Vagina (tissue), 2 donors: ENCODE data around the gene PRKCB. TPM values are rescaled to one million over a fixed set of nuclear protein-coding genes. Genes with fewer than 3 reads are reported as not detected.

Source experiments
- DNase-seq, 2 donors: peaks; one replicate each; pipeline ENCODE4 v3.0.0-alpha.2; 2017; ENCODE audit errors: extremely low spot score in 2 of 2
- H3K27ac ChIP-seq: fragments of 200-600 bp; sonication (generic); one replicate; pipeline ENCODE4 v1.5.1; 2019
- H3K27me3 ChIP-seq: fragments of 200-600 bp; sonication (generic); one replicate; pipeline ENCODE4 v1.5.1; 2019
- H3K36me3 ChIP-seq, 2 donors: fragments of 200-600 bp; sonication (generic); one replicate each; pipeline ENCODE4 v1.5.1; 2017 to 2019
- H3K4me1 ChIP-seq: fragments of 200-600 bp; sonication (generic); one replicate; pipeline ENCODE4 v1.5.1; 2019
- H3K4me3 ChIP-seq, 2 donors: fragments of 200-600 bp; sonication (generic); 1 replicate in 1 of 2; 2 replicates in 1 of 2; pipeline ENCODE4 v1.5.1; 2016 to 2019
- H3K9me3 ChIP-seq: fragments of 200-600 bp; sonication (generic); one replicate; pipeline ENCODE4 v1.5.1; 2019
- POLR2A ChIP-seq, 2 donors: fragments of 450-650 bp; IDR thresholded peaks; one replicate each; pipeline ENCODE4 v1.6.1; 2017; ENCODE audit warnings: antibody characterized with exemption in 2 of 2, mild to moderate bottlenecking in 2 of 2, moderate library complexity in 2 of 2
- POLR2AphosphoS5 ChIP-seq, 2 donors: sonication (generic); formaldehyde crosslinking; IDR thresholded peaks; one replicate each; pipeline ENCODE4 v1.9.0; 2017; ENCODE audit warnings: antibody characterized with exemption in 2 of 2, mild to moderate bottlenecking in 2 of 2, low read depth in 1 of 2; ENCODE audit not compliant: insufficient read depth in 1 of 2
- intact Hi-C: fragments of 100-400 bp; cut with DNase I; formaldehyde crosslinking; loops from one replicate; pipeline ENCODE4 v1.15.1; 2023
- total RNA-seq: library from RNA; depleted of rRNA; stranded (reverse); fragments of >200 nt; gene quantifications from one replicate; pipeline ENCODE4 v1.2.3, GENCODE V29; 2016
- TF ChIP-seq, protein P1 (sequence below), 3 experiments: fragments of 450-650 bp in 2 of 3; fragments of 200-600 bp in 1 of 3; sonication (generic) in 1 of 3; IDR thresholded peaks; one replicate each; pipeline ENCODE4 v1.5.1; 2017 to 2019; ENCODE audit warnings: antibody characterized with exemption in 3 of 3, mild to moderate bottlenecking in 2 of 3, moderate library complexity in 2 of 3

Gene PRKCB
- total RNA-seq, 1 donor from 2014 or later, result 9.1 TPM

DNA sequence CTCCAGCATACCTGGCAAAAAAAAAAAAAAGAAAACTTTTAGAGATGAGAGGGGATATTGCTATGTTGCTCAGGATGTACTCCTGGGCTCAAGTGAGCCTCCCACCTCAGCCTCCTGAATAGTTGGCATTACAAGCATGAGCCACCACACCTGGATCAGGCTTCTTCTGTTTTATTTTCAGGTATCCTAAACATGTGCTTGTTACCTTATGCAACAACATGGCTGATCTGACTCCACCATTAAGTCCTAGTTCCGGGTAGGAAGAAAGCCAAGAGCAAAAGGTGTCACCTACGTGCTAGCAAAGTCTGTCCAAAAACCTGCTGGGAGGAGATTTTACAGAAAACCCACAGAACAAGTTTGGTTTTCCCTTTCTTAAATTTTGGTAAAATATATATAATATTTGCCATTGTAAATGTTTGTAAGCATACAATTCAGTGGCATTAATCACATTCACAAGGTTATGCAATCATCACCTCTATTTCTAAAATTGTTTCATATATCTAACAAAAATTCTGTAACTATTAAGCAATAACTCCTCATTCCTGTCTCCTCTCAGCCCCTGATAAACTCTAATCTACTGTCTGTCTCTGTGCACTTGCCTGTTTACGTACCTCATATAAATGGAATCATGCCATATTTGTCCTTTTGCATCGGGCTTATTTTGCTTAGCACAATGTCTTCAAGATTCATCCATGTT, 411.3 kb downstream of the PRKCB start:
- no peak for DNase-seq
- Histone ChIP-seq H3K9me3 (no peaks in the 10 kb centered on the region), H3K27me3 (no peaks in the 10 kb centered on the region), H3K4me3 (no peak overlapping the region), H3K4me1 (no peaks in the 10 kb centered on the region), H3K36me3 (no peaks in the 10 kb centered on the region), H3K27ac (no peak overlapping the region)
- TF ChIP-seq, protein P1, sequence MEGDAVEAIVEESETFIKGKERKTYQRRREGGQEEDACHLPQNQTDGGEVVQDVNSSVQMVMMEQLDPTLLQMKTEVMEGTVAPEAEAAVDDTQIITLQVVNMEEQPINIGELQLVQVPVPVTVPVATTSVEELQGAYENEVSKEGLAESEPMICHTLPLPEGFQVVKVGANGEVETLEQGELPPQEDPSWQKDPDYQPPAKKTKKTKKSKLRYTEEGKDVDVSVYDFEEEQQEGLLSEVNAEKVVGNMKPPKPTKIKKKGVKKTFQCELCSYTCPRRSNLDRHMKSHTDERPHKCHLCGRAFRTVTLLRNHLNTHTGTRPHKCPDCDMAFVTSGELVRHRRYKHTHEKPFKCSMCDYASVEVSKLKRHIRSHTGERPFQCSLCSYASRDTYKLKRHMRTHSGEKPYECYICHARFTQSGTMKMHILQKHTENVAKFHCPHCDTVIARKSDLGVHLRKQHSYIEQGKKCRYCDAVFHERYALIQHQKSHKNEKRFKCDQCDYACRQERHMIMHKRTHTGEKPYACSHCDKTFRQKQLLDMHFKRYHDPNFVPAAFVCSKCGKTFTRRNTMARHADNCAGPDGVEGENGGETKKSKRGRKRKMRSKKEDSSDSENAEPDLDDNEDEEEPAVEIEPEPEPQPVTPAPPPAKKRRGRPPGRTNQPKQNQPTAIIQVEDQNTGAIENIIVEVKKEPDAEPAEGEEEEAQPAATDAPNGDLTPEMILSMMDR (IDR thresholded peaks at IDR 0.05), result no peak
- TF ChIP-seq POLR2AphosphoS5 (IDR thresholded peaks at IDR 0.05; ENCODE audit: insufficient read depth in 1 of 2, low read depth in 1 of 2) (no peak), POLR2A (IDR thresholded peaks at IDR 0.05) (no peak)
- intact Hi-C loops, result no loop called here

DNA sequence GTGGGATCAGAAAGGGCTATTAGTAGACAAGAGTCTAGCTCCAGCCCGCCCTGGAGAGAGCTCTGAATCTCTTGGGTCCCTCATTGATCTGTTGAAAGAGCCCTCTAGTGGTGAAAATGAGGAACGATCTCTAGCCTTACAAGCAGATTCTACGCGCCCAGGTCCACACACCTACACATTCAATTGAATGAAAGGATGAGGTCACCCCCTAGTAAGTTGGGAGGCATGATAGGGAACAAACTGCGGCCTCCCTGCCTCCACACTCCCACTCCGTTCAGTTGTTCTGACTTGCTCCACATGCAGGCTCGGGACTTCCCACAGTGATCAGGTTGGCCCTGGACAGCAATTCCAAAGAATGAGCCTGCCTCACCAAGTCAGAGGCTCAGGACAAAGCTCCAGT, 417.4 kb downstream of the PRKCB start:
- Histone ChIP-seq H3K36me3 (no peaks in the 10 kb centered on the region), H3K4me3 (no peak overlapping the region), H3K27me3 (peaks cover 5% of the 10 kb centered on the region), H3K9me3 (no peaks in the 10 kb centered on the region), H3K27ac (no peak overlapping the region), H3K4me1 (no peaks in the 10 kb centered on the region)
- intact Hi-C loops, result no loop called here
- TF ChIP-seq, protein P1 (IDR thresholded peaks at IDR 0.05), result peak in 1 of 3 experiments; percentile 6
- no peak for TF ChIP-seq POLR2AphosphoS5 (IDR thresholded peaks at IDR 0.05; ENCODE audit: insufficient read depth in 1 of 2, low read depth in 1 of 2)
- no peak for TF ChIP-seq POLR2A (IDR thresholded peaks at IDR 0.05)
- no peak for DNase-seq

DNA sequence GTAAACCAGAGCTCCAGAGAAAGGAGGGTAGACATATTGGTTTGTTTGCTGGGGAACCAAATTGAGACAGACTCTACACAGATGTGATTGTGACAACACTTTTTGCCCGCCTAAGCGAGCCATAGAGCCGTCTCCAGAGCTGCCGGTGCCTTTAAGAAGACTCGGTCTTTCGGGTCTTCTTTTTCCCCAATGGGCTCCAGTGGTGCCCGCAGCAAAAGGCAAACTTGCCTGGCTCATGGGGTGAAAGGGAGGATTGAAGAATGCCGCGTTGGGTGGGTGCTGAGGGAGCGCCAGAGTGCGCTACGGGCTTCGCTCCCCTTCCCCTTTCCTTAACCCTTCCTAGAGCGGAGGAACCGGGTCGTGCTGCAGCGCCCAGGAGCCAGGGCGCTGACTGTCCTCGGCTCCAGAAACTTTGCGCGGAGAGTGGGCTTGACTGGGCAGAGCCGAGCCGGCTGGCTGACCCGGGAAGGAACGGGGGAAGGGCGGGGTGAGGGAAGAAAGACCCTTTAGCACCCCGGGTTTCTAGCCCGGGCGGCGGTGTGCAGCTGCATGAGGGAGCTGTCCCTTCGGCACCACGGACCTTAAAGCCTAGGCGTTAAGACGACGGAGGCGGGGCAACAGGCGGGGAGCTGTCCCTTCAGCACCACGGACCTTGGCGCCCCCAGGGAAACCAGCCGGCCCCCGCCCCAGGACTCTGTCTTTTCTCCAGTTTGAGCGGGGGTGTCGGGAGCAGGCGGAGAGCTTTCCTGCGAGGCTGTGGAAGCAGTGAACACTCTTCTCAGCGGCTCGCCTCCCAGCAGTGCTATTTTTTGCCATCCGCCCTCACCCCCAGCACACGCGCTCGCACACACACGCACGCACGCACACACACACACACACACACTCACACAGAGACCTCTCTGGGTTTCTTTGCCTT, 419.9 kb downstream of the PRKCB start, which contains the start of gene CACNG3:
TSS of gene CACNG3 (plus strand) at position 880 of the 916 bp plus-strand sequence. CDS start 420 bp downstream, outside the sequence.
- no peaks in the 10 kb centered on the region for H3K36me3 ChIP-seq
- DNase-seq, result no peak
- H3K4me1 ChIP-seq, result no peaks in the 10 kb centered on the region
- H3K27me3 ChIP-seq, result peaks cover 5% of the 10 kb centered on the region
- no peaks in the 10 kb centered on the region for H3K9me3 ChIP-seq
- intact Hi-C loops, result no loop called here
- no peak within 1 kb of the TSS for H3K4me3 ChIP-seq
- no peak within 1 kb of the TSS for H3K27ac ChIP-seq
- TF ChIP-seq, protein P1 (IDR thresholded peaks at IDR 0.05), result no peak
- TF ChIP-seq POLR2A (IDR thresholded peaks at IDR 0.05), result no peak
- no peak for TF ChIP-seq POLR2AphosphoS5 (IDR thresholded peaks at IDR 0.05; ENCODE audit: insufficient read depth in 1 of 2, low read depth in 1 of 2)

DNA sequence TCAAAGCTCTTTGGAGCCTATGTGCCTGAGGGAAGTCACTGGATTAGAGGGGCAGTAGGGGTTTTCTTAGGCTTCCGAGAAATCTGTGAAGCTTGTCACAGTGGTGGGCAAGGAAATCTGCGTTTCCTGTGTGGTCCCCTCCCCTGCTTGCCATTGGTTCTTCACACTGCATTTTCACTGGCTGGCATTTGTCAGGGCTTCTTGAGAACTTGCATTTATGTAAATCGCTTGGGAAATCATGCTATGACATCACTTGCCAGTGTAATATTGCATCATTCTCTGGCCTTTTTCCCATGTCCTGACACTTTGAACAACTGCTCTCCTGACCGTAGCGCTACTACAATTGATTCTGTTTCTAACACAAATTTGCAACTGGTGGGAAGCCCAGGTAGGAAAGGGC, 422.2 kb downstream of the PRKCB start:
- intact Hi-C loops, result no loop called here
- DNase-seq, result no peak
- Histone ChIP-seq H3K27me3 (peaks cover 5% of the 10 kb centered on the region), H3K4me3 (no peak overlapping the region), H3K36me3 (no peaks in the 10 kb centered on the region), H3K27ac (no peak overlapping the region), H3K4me1 (no peaks in the 10 kb centered on the region), H3K9me3 (no peaks in the 10 kb centered on the region)
- TF ChIP-seq, protein P1 (IDR thresholded peaks at IDR 0.05), result no peak
- TF ChIP-seq POLR2A (IDR thresholded peaks at IDR 0.05), result no peak
- TF ChIP-seq POLR2AphosphoS5 (IDR thresholded peaks at IDR 0.05; ENCODE audit: insufficient read depth in 1 of 2, low read depth in 1 of 2), result no peak
